ENCODE data around the gene RABGAP1L. TPM values are rescaled to one million over a fixed set of nuclear protein-coding genes. Genes with fewer than 3 reads are reported as not detected.

The RABGAP1L gene
- total and polyA plus RNA-seq, 10 of the 15 experiments (the other 5 are each of a cell fraction or from before 2014, with no cell fraction given): 5.8 to 194 (median 113) TPM

GRCh38 chr1:174149216-174149615 is 10.1 kb upstream of the RABGAP1L start (continued):
- TF ChIP-seq REST (IDR thresholded peaks at IDR 0.05; ENCODE audit: low read depth, low read length): no peak
- TF ChIP-seq, protein P1, sequence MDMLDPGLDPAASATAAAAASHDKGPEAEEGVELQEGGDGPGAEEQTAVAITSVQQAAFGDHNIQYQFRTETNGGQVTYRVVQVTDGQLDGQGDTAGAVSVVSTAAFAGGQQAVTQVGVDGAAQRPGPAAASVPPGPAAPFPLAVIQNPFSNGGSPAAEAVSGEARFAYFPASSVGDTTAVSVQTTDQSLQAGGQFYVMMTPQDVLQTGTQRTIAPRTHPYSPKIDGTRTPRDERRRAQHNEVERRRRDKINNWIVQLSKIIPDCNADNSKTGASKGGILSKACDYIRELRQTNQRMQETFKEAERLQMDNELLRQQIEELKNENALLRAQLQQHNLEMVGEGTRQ (IDR thresholded peaks at IDR 0.05; ENCODE audit: borderline replicate concordance, low read depth, low read length): no peak
- TF ChIP-seq BRCA1 (IDR thresholded peaks at IDR 0.05; ENCODE audit: low read depth, low read length): no peak
- no peak for TF ChIP-seq PAX8 (IDR thresholded peaks at IDR 0.05)
- TF ChIP-seq EED (IDR thresholded peaks at IDR 0.05; ENCODE audit: low read depth): no peak
- no peak for TF ChIP-seq E4F1 (IDR thresholded peaks at IDR 0.05; ENCODE audit: borderline replicate concordance, partially characterized antibody)
- no peak for TF ChIP-seq MTA3 (IDR thresholded peaks at IDR 0.05; ENCODE audit: borderline replicate concordance, low read length)

Measured in GM12878 (cell line).